ENCODE data around the gene LGALS12. TPM values are rescaled to one million over a fixed set of nuclear protein-coding genes. Genes with fewer than 3 reads are reported as not detected.

Gene LGALS12
- total RNA-seq, 2 experiments from 2014 or later = not detected

DNA sequence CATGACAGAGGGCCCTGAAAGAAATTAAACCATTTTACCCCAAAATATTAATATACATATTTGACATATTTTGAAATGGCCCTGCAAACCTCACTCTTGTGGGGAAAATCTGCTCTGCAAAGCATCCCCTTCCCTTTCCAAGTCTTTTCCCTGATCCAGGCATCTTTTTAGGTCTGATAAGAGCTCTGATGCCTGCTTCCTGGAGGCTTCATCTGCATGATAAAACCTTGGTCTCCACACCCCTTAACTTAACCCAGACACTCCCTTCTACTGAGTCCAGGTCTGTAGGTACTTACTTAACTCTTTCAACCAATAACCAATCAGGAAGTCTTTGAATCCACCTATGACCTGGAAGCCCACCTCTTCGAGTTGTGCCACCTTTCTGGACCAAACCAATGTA is 1.8 kb upstream of the LGALS12 start:
- H3K4me3 Mint-ChIP-seq = no peak overlapping the region
- no peaks in the 10 kb centered on the region for H3K27me3 Mint-ChIP-seq
- ChIA-PET CTCF (interaction anchor here (1.0 kb wide), 1 partner anchor 13 kb away, joined by 3 read pairs; the partner anchor contains the start of gene PLAAT5), POLR2A (interaction anchor here (1.3 kb wide), 1 partner anchor 32 kb away, joined by 3 read pairs; the partner anchor contains the start of gene PLAAT4)
- intact Hi-C loops (cut with DNase I, micrococcal nuclease) = no loop called here
- no peaks in the 10 kb centered on the region for H3K27me3 ChIP-seq (ENCODE audit: control insufficient read depth in 1 of 2, insufficient read depth in 2 of 2, low read length in 2 of 2)
- no peak for DNase-seq
- H3K27ac ChIP-seq (ENCODE audit: low read depth in 1 of 2, low read length in 2 of 2) = no peak overlapping the region
- peaks cover 11% of the 10 kb centered on the region for H3K36me3 Mint-ChIP-seq (ENCODE audit: low read depth)
- no peak for ATAC-seq (ENCODE audit: poor library complexity)
- no peak overlapping the region for H3K27ac Mint-ChIP-seq
- H3K9me3 ChIP-seq (ENCODE audit: control insufficient read depth in 1 of 2, insufficient read depth in 1 of 2, low read length in 2 of 2) = peaks cover 7 to 9% of the 10 kb centered on the region in 2 experiments
- H3K4me3 ChIP-seq (ENCODE audit: low read length) = no peak overlapping the region
- peaks cover 10% of the 10 kb centered on the region for H3K9me3 Mint-ChIP-seq
- TF ChIP-seq, protein P1, sequence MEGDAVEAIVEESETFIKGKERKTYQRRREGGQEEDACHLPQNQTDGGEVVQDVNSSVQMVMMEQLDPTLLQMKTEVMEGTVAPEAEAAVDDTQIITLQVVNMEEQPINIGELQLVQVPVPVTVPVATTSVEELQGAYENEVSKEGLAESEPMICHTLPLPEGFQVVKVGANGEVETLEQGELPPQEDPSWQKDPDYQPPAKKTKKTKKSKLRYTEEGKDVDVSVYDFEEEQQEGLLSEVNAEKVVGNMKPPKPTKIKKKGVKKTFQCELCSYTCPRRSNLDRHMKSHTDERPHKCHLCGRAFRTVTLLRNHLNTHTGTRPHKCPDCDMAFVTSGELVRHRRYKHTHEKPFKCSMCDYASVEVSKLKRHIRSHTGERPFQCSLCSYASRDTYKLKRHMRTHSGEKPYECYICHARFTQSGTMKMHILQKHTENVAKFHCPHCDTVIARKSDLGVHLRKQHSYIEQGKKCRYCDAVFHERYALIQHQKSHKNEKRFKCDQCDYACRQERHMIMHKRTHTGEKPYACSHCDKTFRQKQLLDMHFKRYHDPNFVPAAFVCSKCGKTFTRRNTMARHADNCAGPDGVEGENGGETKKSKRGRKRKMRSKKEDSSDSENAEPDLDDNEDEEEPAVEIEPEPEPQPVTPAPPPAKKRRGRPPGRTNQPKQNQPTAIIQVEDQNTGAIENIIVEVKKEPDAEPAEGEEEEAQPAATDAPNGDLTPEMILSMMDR (IDR thresholded peaks at IDR 0.05) = no peak
- H3K4me1 ChIP-seq (ENCODE audit: insufficient read depth, low read length) = peaks cover 19% of the 10 kb centered on the region
- H3K36me3 ChIP-seq (ENCODE audit: insufficient read depth, low read length) = no peaks in the 10 kb centered on the region
- peaks cover 20% of the 10 kb centered on the region for H3K4me1 Mint-ChIP-seq (ENCODE audit: low read depth)

DNA sequence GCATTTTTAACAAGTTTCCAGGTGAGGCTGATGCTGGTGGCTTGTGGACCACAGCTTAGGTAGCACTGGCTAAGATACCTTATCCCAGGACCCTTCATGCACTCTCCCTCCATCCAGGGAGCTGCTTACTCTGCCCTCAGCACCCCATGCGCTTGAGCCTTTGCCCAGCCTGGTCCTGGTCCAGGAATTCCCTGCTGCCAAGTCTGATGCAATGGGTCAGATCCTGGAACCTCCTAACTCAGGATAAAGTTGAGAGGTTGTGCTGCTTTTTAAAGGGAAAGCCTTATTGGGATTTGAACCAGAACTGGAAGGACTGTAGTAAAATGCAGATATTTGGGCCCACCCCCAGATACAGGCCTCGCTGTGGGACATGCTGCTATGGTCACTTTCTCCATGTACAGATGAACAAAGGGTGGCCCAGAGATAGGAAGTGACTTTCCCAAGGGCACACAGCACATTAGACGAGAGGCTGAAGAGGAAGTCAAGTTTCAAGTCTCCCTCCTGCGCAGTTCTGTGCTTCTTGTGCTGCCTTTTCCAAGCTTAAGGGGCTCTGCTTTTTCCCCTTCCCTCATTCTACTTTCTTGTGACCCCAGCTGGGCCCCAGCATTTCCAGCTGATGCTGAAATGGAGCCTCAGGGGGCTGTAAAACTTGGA is 824 bp upstream of the LGALS12 start:
- H3K27ac Mint-ChIP-seq = no peak overlapping the region
- Histone ChIP-seq H3K36me3 (ENCODE audit: insufficient read depth, low read length) (no peaks in the 10 kb centered on the region), H3K27ac (ENCODE audit: low read depth in 1 of 2, low read length in 2 of 2) (no peak overlapping the region), H3K4me3 (ENCODE audit: low read length) (no peak overlapping the region), H3K27me3 (ENCODE audit: control insufficient read depth in 1 of 2, insufficient read depth in 2 of 2, low read length in 2 of 2) (no peaks in the 10 kb centered on the region), H3K4me1 (ENCODE audit: insufficient read depth, low read length) (peaks cover 19% of the 10 kb centered on the region), H3K9me3 (ENCODE audit: control insufficient read depth in 1 of 2, insufficient read depth in 1 of 2, low read length in 2 of 2) (peaks cover 6 to 8% of the 10 kb centered on the region in 2 experiments)
- peaks cover 6% of the 10 kb centered on the region for H3K9me3 Mint-ChIP-seq
- H3K27me3 Mint-ChIP-seq = no peaks in the 10 kb centered on the region
- TF ChIP-seq, protein P1 (IDR thresholded peaks at IDR 0.05) = no peak
- ChIA-PET CTCF (interaction anchor here (0.7 to 1.0 kb wide), 2 partner anchors 14 to 27 kb away, joined by 3 read pairs; partner anchors contain the start of gene PLAAT5), POLR2A (interaction anchor here (1.3 kb wide), 2 partner anchors 31 to 32 kb away, joined by 3 to 4 read pairs; partner anchors contain the start of gene PLAAT4)
- H3K4me1 Mint-ChIP-seq (ENCODE audit: low read depth) = peaks cover 20% of the 10 kb centered on the region
- no peak for ATAC-seq (ENCODE audit: poor library complexity)
- H3K4me3 Mint-ChIP-seq = no peak overlapping the region
- DNase-seq = peak in 1 of 14 experiments; percentile 16
- peaks cover 11% of the 10 kb centered on the region for H3K36me3 Mint-ChIP-seq (ENCODE audit: low read depth)
- intact Hi-C loops (cut with DNase I, micrococcal nuclease) = no loop called here

DNA sequence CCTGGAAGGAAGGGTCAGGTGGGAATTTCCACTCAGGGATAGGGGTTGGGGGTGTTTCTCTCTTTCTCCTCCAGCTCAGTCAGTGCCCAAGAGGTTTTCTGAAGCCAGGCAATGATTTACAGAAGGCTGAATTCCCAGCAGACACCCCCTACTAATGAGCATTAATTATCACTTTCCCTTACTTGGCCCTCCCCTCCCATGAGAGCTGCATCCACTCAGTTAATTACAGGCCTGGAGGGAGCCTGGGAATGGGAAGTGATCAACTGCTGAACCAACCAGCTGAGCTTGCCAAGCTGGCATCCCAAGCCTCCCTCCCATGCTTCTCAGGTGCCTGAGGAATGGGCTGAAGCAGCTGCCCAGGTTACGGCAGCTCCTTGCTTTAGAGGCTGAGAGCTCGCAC is 992 bp downstream of the LGALS12 start:
- Mint-ChIP-seq H3K27ac (no peak overlapping the region), H3K27me3 (no peaks in the 10 kb centered on the region), H3K9me3 (no peaks in the 10 kb centered on the region), H3K4me3 (no peak overlapping the region), H3K36me3 (ENCODE audit: low read depth) (peaks cover 4% of the 10 kb centered on the region), H3K4me1 (ENCODE audit: low read depth) (peaks cover 19% of the 10 kb centered on the region)
- CTCF ChIA-PET = no interaction called here
- Histone ChIP-seq H3K27me3 (ENCODE audit: control insufficient read depth in 1 of 2, insufficient read depth in 2 of 2, low read length in 2 of 2) (no peaks in the 10 kb centered on the region), H3K36me3 (ENCODE audit: insufficient read depth, low read length) (no peaks in the 10 kb centered on the region), H3K9me3 (ENCODE audit: control insufficient read depth in 1 of 2, insufficient read depth in 1 of 2, low read length in 2 of 2) (no peaks in the 10 kb centered on the region), H3K27ac (ENCODE audit: low read depth in 1 of 2, low read length in 2 of 2) (no peak overlapping the region), H3K4me3 (ENCODE audit: low read length) (no peak overlapping the region), H3K4me1 (ENCODE audit: insufficient read depth, low read length) (peaks cover 19% of the 10 kb centered on the region)
- intact Hi-C loops (cut with DNase I, micrococcal nuclease) = no loop called here
- TF ChIP-seq, protein P1 (IDR thresholded peaks at IDR 0.05) = no peak
- DNase-seq (no peak), ATAC-seq (ENCODE audit: poor library complexity) (no peak)
- POLR2A ChIA-PET = no interaction called here
